Measurements from ENCODE around the gene BAIAP3.

BAIAP3 gene

GRCh38 chr16:1351582-1352362, 18.3 kb downstream of the BAIAP3 start, which contains the start of the genes GNPTG and TSR3:
TSS of gene GNPTG (plus strand) at chr16:1351931. CDS start at chr16:1351966, 35 bp downstream.
TSS of gene TSR3 (minus strand) at chr16:1351878. CDS start at chr16:1351804, 74 bp downstream.
- no peak for TF ChIP-seq CTCF (IDR thresholded peaks at IDR 0.05)

- no peak for TF ChIP-seq CTCF (IDR thresholded peaks at IDR 0.05)
Measured at GRCh38 chr16:1354815-1355540, 21.5 kb downstream of the BAIAP3 start.

- no peak for TF ChIP-seq CTCF (IDR thresholded peaks at IDR 0.05)
Measured at GRCh38 chr16:1355591-1355990, 22.1 kb downstream of the BAIAP3 start.

- TF ChIP-seq CTCF (IDR thresholded peaks at IDR 0.05): no peak
Measured at GRCh38 chr16:1356061-1356900, 22.8 kb downstream of the BAIAP3 start.

GRCh38 chr16:1357906-1358566, 24.6 kb downstream of the BAIAP3 start:
- no peak for TF ChIP-seq CTCF (IDR thresholded peaks at IDR 0.05)

GRCh38 chr16:1361685-1362360, 28.4 kb downstream of the BAIAP3 start:
- TF ChIP-seq CTCF (IDR thresholded peaks at IDR 0.05): no peak
